NCI-H187 (cell line): ENCODE results near the gene VEGFB.

Experiments
- DNase-seq, 2 experiments: peaks; one replicate each; lab custom pipeline; 2025; lab: John Stamatoyannopoulos, UW

The VEGFB gene

DNA sequence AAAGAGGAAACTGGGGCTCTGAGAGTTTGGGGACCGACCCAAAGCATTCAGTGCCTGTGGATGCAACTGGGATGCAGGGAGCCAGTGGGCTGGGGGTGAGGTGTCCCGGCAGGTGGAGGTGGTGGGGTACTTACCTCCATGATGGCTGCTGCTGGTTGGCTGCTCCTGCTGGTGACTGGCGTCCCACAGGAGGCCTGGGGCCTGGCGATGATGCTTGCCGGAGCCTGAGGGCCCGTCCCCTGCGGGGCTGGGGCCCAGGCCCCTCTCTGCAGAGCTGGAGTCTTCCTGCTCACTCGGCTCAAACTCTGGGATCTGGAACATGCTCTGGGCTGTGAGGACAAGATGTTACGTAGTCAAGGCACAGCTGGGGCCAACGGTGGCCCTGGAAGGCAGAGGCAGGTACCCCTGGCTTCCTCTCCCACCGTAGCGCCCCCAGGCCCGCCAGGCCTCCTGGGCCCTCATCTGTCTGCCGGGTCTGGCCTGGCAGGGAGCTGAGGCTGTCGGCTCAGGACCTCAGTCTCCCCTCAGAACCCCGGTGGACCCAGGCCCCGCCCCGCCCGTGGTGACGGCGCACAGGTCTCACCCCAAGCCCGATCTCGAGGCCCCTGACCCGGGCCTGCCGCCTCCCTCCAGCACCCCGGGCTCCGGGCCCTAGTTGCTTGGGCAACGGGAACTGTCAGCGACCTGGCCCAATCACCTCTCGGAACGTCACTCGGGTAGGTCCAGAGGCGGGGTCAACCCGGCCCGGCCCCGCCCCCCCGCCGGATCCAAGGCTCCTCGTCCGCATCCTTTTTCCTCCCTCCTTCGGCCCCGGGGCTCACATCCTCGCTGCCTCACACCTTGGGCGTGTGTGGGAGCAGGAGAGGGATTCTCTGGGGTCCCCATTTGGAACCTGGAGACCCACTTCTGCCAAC lies 49.9 kb downstream of the VEGFB start, which contains the start of gene BAD:
TSS of gene BAD (minus strand) at position 618 of the 914 bp plus-strand sequence. CDS start at position 321, 297 bp downstream.
- DNase-seq, result peak; percentile 72 to 89

DNA sequence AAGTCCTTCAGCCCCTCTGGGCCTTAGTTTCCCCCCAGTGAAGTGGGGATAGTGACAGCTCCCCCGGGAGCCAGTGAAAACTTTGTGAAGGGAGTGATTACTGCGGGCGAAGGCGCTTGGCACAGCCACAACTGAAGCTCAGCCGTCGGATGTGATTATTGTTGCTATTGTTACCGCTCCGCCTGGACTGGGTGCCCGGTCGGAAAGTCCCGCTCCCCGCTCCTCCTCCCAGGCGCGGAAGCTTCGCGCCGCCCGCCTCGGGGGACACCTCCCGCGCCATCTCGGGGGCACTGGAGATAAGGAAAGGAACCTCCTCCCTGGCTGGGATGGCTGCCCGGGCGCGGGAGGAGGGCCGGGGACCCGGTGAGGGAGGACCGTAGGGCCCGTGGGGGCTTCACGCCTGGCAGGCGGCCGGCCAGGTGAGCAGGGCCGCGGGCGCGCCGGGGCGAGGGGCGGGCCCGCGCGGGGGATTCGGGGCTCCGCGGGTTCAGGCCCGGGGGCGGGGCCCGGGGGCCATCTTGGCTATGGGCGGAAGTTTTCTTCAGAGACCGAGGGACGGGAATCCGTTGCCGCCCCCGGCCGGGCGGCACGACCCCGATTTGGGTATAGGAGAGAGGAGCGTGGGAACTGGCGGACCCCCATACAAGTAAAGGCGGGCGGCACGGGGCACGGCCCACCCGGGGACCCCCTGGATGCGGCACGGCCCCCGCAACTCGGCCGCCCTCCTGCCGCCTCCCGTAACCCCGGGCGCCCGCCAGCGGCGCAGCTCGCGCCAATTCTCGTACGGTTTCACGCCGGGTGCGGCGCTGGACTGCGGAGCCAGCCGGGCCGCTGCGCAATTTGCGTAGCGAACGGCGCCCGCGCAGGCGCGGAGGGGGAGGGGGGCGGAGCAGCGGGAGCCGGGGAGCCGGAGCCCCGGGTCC lies 50.8 kb downstream of the VEGFB start, which contains the start of gene GPR137:
TSS of gene GPR137 (plus strand) at position 887 of the 923 bp plus-strand sequence. CDS start 677 bp downstream, outside the sequence.
- peak; percentile 64 to 83 for DNase-seq

DNA sequence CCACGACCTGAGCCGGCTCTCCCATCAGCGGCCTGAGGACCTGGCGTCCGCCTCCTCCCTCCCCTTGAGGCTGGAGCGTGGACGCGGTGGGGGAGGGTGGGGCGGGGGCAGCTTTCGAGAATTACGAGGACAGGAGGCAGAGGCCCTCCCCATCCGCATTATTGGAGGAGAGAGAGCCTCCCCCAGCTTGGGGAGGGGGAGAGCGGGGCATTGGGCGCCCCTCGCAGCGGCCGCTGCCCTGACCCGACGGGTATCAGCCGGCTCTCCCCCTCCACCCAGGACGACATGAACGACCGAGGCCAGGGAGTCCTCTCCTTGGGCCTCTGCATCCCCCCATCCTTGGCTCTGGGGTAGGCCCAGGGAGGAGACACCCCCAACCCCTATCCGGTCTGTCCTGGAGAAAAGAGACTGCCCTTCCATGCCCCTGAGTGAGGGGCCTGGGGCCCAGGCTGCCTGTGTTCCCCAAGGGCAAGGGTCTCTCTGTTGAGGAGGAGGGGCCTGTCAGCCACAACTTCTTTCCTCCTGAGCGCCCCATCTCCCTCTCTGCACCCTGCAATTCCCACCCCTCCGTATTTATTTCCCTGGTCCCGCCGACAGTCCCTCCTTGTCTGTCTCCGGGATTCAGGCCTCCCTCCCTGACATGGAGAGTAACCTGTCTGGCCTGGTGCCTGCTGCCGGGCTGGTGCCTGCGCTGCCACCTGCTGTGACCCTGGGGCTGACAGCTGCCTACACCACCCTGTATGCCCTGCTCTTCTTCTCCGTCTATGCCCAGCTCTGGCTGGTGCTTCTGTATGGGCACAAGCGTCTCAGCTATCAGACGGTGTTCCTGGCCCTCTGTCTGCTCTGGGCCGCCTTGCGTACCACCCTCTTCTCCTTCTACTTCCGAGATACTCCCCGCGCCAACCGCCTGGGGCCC lies 51.8 kb downstream of the VEGFB start:
- no peak for DNase-seq

DNA sequence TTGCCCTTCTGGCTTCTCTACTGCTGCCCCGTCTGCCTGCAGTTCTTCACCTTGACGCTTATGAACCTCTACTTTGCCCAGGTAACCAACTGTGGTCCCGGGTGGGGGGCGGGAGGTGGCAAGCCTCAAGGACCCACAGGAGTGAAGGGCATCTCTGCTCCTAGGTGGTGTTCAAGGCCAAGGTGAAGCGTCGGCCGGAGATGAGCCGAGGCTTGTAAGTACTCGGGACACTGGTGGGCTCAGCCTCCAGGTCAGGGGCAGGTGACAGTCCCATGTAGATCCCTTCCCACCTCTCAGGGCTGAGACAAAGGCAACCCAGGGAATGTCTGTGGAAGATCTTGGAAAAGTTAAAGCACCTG lies 52.4 kb downstream of the VEGFB start:
- no peak for DNase-seq

DNA sequence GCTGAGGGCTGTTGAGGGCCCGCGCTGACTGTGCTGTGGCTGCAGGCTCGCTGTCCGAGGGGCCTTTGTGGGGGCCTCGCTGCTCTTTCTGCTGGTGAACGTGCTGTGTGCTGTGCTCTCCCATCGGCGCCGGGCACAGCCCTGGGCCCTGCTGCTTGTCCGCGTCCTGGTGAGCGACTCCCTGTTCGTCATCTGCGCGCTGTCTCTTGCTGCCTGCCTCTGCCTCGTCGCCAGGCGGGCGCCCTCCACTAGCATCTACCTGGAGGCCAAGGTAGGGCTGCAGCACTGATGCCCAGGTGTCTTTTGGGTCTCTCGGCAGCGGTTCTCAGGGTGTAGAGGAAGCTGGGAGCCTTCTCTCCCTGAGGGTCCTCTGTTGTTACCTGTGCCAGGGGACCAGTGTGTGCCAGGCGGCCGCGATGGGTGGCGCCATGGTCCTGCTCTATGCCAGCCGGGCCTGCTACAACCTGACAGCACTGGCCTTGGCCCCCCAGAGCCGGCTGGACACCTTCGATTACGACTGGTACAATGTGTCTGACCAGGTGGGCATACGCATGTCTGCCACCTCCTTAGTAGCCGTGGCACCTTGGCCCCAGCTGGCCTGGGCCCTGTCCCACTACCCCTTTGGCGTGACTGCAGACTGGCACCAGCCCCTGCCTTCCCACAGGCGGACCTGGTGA lies 53.4 kb downstream of the VEGFB start:
- DNase-seq, result no peak

DNA sequence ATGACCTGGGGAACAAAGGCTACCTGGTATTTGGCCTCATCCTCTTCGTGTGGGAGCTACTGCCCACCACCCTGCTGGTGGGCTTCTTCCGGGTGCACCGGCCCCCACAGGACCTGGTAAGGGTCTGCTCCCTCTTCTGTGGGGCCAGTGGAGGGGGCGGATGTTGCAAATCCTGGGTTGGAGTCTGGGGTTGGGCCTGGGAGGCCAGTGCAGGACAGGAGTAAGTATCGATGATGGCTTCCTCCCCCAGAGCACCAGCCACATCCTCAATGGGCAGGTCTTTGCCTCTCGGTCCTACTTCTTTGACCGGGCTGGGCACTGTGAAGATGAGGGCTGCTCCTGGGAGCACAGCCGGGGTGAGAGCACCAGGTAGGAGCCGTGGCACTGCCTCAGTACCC lies 54.0 kb downstream of the VEGFB start:
- no peak for DNase-seq
